Erythroblast (primary cell): Measurements from ENCODE around the gene ARHGEF37.

ENCODE experiments used
- GATA1 ChIP-seq: IDR thresholded peaks from 2 replicates; pipeline ENCODE4 v1.6.1; 2011; ENCODE audit warnings: low read depth, mild to moderate bottlenecking, control low read depth, low read length, moderate library complexity
- POLR2A ChIP-seq: IDR thresholded peaks from 2 replicates; pipeline ENCODE4 v1.6.1; 2011; ENCODE audit warnings: mild to moderate bottlenecking, low read length

DNA sequence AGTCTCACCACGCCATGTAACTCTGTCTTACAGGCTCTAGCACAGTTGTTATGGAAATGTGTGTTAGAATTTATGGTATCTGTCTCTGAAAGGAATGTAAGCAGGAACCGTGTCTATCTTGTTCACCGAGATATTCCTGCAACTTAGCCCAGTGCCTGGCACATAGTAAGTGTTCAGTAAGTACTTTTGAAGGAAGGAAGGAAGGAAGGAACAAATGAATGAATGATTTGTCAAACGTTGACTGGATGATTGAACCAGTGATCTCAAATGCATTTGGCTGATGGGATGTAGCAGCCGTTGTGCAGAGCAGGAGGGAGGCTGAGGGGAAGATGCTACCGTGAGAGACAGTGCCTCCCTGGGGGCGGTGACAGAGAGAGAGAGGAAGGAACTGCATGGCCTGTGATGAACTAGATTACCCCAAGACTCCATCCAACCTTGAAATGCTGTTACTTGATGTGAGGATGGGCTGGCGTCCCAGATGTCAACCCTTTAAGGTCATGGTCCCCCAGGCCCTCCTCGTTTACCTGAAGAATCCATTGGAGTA lies 101.3 kb downstream of the ARHGEF37 start:
- no peak for TF ChIP-seq POLR2A
- TF ChIP-seq GATA1: no peak
